Endodermal cell (in vitro differentiated cells): Measurements from ENCODE around the gene ADAMTS17. TPM values are rescaled to one million over a fixed set of nuclear protein-coding genes. Genes with fewer than 3 reads are reported as not detected.

Source experiments
- DNase-seq: peaks from one replicate; pipeline ENCODE4 v3.0.0-alpha.2; 2017
- H3K27ac ChIP-seq: 2 replicates; pipeline ENCODE4 v1.5.1; 2013; ENCODE audit warnings: mild to moderate bottlenecking, low read depth, low read length, moderate library complexity
- H3K27me3 ChIP-seq: 2 replicates; pipeline ENCODE4 v1.6.1; 2013; ENCODE audit warnings: mild to moderate bottlenecking, low read length, moderate library complexity; ENCODE audit not compliant: insufficient read depth, control insufficient read depth, poor library complexity, severe bottlenecking
- H3K36me3 ChIP-seq: 2 replicates; pipeline ENCODE4 v1.7.0; 2013; ENCODE audit warnings: mild to moderate bottlenecking, low read length, moderate library complexity; ENCODE audit not compliant: control insufficient read depth, insufficient read depth
- H3K4me1 ChIP-seq: one replicate; pipeline ENCODE4 v1.7.0; 2013; ENCODE audit warnings: low read length; ENCODE audit not compliant: control insufficient read depth, insufficient read depth
- H3K4me3 ChIP-seq: 2 replicates; pipeline ENCODE4 v1.5.1; 2013; ENCODE audit warnings: mild to moderate bottlenecking, low read length, moderate library complexity
- H3K9ac ChIP-seq: 2 replicates; pipeline ENCODE4 v1.6.1; 2013; ENCODE audit warnings: mild to moderate bottlenecking, low read length, moderate library complexity; ENCODE audit not compliant: poor library complexity, severe bottlenecking; ENCODE audit errors: extremely low read depth
- H3K9me3 ChIP-seq: 2 replicates; pipeline ENCODE4 v1.6.1; 2013; ENCODE audit warnings: mild to moderate bottlenecking, low read length, moderate library complexity; ENCODE audit not compliant: control insufficient read depth
- H3K27ac Mint-ChIP-seq: 2 replicates; pipeline ENCODE4 v1.8.0; 2020; ENCODE audit warnings: mixed read lengths
- H3K27me3 Mint-ChIP-seq: 2 replicates; pipeline ENCODE4 v1.8.0; 2021; ENCODE audit warnings: mild to moderate bottlenecking, mixed read lengths; ENCODE audit not compliant: insufficient read depth
- H3K36me3 Mint-ChIP-seq: 2 replicates; pipeline ENCODE4 v1.8.0; 2020; ENCODE audit warnings: low read depth, mixed read lengths
- H3K4me1 Mint-ChIP-seq: 2 replicates; pipeline ENCODE4 v1.8.0; 2020; ENCODE audit warnings: mixed read lengths
- H3K4me3 Mint-ChIP-seq: 2 replicates; pipeline ENCODE4 v1.8.0; 2020; ENCODE audit warnings: mild to moderate bottlenecking, moderate library complexity, mixed read lengths
- H3K9me3 Mint-ChIP-seq: 2 replicates; pipeline ENCODE4 v1.8.0; 2020; ENCODE audit warnings: mild to moderate bottlenecking, mixed read lengths
- CTCF ChIP-seq: fragments of 200-600 bp; sonication (generic); conservative IDR thresholded peaks from 2 replicates; pipeline ENCODE4 v1.5.0; 2021; ENCODE audit warnings: antibody characterized with exemption, mild to moderate bottlenecking
- WGBS, 2 experiments: methylation state at CpG; one replicate each; pipeline versions ENCODE4 v1.1.5 to v1.1.7; 2013; ENCODE audit warnings: missing lambda C conversion rate in 2 of 2, mixed read lengths in 1 of 2; ENCODE audit not compliant: insufficient coverage in 1 of 2, insufficient read length in 1 of 2; 5-methylcytosine and 5-hydroxymethylcytosine counted together
- total RNA-seq, 2 donors: library from RNA; stranded (reverse); fragmentation: NEBNext Ultra II Directional in 1 of 2; extraction: Animal tissue kit (Norgen Biotek cat#: 25700) in 1 of 2; gene quantifications; 2 replicates in 1 of 2; 3 replicates in 1 of 2; pipeline ENCODE4 v1.2.1, GENCODE V29; 2021

The ADAMTS17 gene
- total RNA-seq, 2 donors from 2014 or later: 0.82 to 2.3 TPM

- H3K4me3 Mint-ChIP-seq: no peak overlapping the region
- no peaks in the 10 kb centered on the region for H3K9me3 Mint-ChIP-seq
- no peaks in the 10 kb centered on the region for H3K36me3 ChIP-seq
- H3K27me3 ChIP-seq: no peaks in the 10 kb centered on the region
- 77 to 98% methylated on average over 6 to 7 of the region's 8 CpGs for WGBS, 2 experiments
- no peak for DNase-seq
- no peaks in the 10 kb centered on the region for H3K36me3 Mint-ChIP-seq
- H3K27me3 Mint-ChIP-seq: no peaks in the 10 kb centered on the region
- TF ChIP-seq CTCF: no peak
- no peak overlapping the region for H3K27ac Mint-ChIP-seq
- no peaks in the 10 kb centered on the region for H3K4me1 ChIP-seq
- H3K4me3 ChIP-seq: no peak overlapping the region
- no peaks in the 10 kb centered on the region for H3K9me3 ChIP-seq
- no peak overlapping the region for H3K9ac ChIP-seq
- H3K4me1 Mint-ChIP-seq: no peaks in the 10 kb centered on the region
- H3K27ac ChIP-seq: no peak overlapping the region
Measured at GRCh38 chr15:100106732-100107131, 235.0 kb downstream of the ADAMTS17 start.

- no peak overlapping the region for H3K4me3 Mint-ChIP-seq
- peaks cover 2% of the 10 kb centered on the region for H3K27me3 Mint-ChIP-seq
- no peaks in the 10 kb centered on the region for H3K27me3 ChIP-seq
- DNase-seq: no peak
- no peaks in the 10 kb centered on the region for H3K36me3 ChIP-seq
- no peaks in the 10 kb centered on the region for H3K36me3 Mint-ChIP-seq
- TF ChIP-seq CTCF: no peak
- no peaks in the 10 kb centered on the region for H3K9me3 ChIP-seq
- H3K4me1 Mint-ChIP-seq: peaks cover 4% of the 10 kb centered on the region
- no peak overlapping the region for H3K4me3 ChIP-seq
- WGBS, 2 experiments: 96 to 97% methylated on average over 6 of the region's 6 CpGs
- H3K4me1 ChIP-seq: no peaks in the 10 kb centered on the region
- no peak overlapping the region for H3K27ac Mint-ChIP-seq
- no peak overlapping the region for H3K27ac ChIP-seq
- H3K9me3 Mint-ChIP-seq: no peaks in the 10 kb centered on the region
- H3K9ac ChIP-seq: no peak overlapping the region
Measured at GRCh38 chr15:100105101-100105500, 236.7 kb downstream of the ADAMTS17 start.

- H3K4me1 ChIP-seq: no peaks in the 10 kb centered on the region
- no peak overlapping the region for H3K4me3 ChIP-seq
- H3K27me3 Mint-ChIP-seq: peaks cover 5% of the 10 kb centered on the region
- peaks cover 4% of the 10 kb centered on the region for H3K4me1 Mint-ChIP-seq
- no peak overlapping the region for H3K9ac ChIP-seq
- no peak for TF ChIP-seq CTCF
- H3K27ac ChIP-seq: no peak overlapping the region
- H3K36me3 ChIP-seq: no peaks in the 10 kb centered on the region
- H3K27ac Mint-ChIP-seq: no peak overlapping the region
- H3K9me3 ChIP-seq: no peaks in the 10 kb centered on the region
- WGBS, 2 experiments: 88% methylated on average over 3 of the region's 3 CpGs; no CpG with 5 or more reads in 1 of the 2 experiments
- no peaks in the 10 kb centered on the region for H3K27me3 ChIP-seq
- DNase-seq: no peak
- no peak overlapping the region for H3K4me3 Mint-ChIP-seq
- no peaks in the 10 kb centered on the region for H3K36me3 Mint-ChIP-seq
- no peaks in the 10 kb centered on the region for H3K9me3 Mint-ChIP-seq
Measured at GRCh38 chr15:100104245-100104644, 237.5 kb downstream of the ADAMTS17 start.
